HS-5 (cell line): ENCODE results near the gene CLK4.

Experiments used
- DNase-seq: peaks from one replicate; pipeline ENCODE4 v3.0.0-alpha.2; 2012; ENCODE audit warnings: low read depth

The CLK4 gene

GRCh38 chr5:178637356-178638074 lies 10.7 kb upstream of the CLK4 start:
- no peak for DNase-seq

GRCh38 chr5:178632285-178632684 lies 5.4 kb upstream of the CLK4 start:
- DNase-seq = no peak

DNA sequence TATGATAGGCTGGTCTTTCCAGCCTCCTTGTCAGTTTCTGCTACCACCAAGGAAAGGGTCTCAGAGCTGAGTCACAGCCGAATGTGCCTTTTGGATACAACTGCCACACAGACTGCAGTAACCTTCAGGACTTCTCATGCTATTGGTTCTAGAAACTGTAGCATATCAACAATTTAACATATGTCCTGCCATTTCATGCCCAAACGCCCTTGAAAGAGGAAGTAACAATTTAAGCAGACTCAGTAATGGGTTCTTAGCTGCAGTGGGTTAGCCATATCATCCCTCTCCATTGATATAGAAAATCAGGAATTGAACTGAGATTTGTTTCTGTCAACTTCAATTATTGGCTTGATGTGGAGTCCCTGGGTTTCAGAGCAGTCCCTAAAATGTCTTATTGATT lies 4.1 kb upstream of the CLK4 start:
- no peak for DNase-seq

GRCh38 chr5:178630475-178630930 lies 3.7 kb upstream of the CLK4 start:
- no peak for DNase-seq

- no peak for DNase-seq
Measured at GRCh38 chr5:178627259-178627598, 379 bp upstream of the CLK4 start.

GRCh38 chr5:178625679-178626483 lies 969 bp downstream of the CLK4 start:
- DNase-seq = peak; percentile 10

DNA sequence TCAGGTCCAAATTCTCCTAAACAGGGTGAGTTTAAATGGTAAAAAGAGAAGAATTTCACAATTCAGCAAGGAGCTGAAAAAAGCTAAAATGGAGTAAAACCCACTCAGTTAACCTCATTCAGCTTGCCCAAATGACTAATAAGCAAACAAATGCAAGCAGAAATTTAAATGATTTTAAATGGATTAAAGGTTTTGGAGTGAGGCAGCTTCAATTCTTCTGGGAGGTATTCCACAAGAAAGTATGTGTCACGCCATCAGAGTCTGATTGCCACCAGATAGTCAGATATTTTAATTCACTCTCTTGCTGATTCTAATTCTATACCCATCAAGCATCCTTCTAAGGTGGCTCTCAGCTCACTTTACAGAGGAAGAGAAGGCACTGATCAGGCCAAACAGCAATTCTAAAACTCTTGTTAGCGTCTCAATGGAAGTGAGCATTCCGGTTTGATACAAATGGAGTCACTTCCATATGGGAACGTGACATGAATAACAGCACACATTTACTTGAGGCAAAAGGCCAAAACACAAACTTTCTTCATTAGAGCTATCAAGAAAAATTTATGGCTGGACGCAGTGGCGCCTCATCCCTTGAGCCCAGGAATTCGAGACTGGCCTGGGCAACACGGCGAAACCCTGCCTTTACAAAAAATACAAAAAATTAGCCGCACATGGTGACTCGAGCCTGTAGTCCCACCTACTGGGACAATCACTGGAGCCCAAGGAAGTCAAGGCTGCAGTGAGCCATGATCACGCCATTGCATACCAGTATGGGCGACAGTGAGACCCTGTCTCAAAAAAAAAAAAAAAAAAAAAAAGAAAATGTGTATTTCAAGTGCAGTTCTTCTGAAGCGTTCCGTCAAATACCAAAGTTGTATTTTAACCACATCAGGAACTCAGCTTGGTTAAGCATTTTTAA lies 2.0 kb downstream of the CLK4 start:
- DNase-seq = peak; percentile 24

DNA sequence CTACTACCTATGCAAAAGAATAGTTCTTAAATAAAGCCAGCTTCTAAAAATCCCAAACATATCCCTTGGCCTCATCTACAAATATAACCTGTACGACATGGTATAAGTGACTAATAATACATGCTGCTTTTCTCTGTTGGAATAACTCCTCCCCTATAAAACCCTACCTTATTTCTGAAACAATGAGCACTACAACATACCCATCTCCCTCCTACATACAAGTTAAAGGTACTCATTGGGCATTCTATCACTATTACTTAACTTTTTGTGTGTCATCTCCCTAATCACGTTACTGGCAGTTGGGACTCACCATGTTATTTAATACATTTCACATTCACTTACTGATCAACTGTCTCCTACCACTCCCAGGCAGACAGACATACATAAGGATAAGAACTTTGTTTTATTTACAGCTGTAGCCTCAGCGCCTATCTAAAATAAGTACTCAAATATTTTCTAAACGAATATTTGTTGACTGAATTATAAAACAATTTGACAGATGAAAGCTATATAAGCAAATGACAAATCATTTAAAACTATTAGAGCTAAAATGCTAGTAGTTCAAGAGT lies 4.1 kb downstream of the CLK4 start:
- DNase-seq = no peak

- DNase-seq = no peak
Measured at GRCh38 chr5:178619390-178619789, 7.5 kb downstream of the CLK4 start.

GRCh38 chr5:178612299-178612698 lies 14.6 kb downstream of the CLK4 start:
- no peak for DNase-seq

DNA sequence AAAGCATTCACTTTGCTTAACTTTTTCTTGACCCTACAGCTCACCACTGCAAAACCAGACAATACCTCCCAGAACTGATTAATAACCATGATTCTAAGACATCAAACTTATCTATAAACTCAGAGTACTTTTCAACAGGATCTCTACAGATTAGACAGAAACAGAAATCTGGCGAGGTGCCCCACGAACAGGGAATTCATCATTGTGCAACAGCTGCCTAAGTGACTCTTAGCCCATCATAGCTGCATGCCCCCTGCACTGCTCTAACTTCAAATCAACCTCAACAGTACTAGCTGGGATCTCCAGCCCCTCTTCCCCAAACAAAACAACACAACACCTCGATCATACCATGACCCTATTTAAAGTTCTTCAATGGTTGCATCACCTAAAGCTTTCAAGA lies 20.6 kb downstream of the CLK4 start:
- no peak for DNase-seq

DNA sequence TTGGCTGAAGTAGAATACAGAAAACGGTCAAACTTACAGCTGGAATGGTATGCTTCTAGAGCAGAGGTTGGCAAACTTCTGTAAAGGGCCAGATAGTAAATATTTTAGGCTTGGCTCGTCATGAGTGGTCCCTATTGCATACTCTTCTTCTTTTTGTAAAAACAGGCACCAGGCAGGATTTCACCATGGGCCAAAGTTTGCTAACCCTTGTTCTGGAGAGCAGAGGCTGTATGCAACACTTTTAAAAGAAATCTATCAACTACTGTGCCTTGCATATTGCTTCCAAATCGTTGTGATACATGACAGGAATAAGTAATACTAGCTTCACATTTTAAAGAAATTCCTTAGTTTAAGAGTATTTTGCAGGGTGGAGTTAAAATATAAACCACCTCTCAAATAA lies 21.1 kb downstream of the CLK4 start:
- no peak for DNase-seq

GRCh38 chr5:178602752-178603151 lies 24.1 kb downstream of the CLK4 start:
- DNase-seq = no peak

GRCh38 chr5:178595750-178596149 lies 31.1 kb downstream of the CLK4 start:
- DNase-seq = no peak

- DNase-seq = no peak
Measured at GRCh38 chr5:178595150-178595549, 31.7 kb downstream of the CLK4 start.

DNA sequence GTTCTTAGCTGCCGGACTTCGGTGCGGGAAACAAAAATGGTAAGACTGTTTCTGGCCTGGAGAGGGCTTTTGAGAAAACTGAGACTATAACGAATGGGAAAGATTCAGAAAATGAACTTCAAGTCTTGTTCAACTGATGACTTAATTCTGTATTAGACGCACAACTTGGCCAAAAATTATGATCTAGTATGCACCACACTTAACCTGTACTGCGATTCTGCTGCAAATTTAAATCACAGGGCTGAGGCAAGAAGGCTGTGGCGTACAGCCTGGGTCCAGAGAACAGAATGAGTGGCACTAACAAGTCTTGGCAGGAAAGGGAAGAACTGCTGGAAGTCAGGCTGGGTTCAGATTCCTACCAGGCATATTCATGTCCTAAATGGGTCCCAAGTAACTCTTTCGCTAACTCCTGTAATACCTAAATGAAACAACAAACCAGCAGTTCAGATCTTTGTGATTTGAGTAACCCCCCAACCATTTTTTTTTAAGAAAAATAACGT lies 35.9 kb downstream of the CLK4 start:
- DNase-seq = no peak

GRCh38 chr5:178590141-178590923 lies 36.5 kb downstream of the CLK4 start, which contains the start of gene COL23A1:
Gene COL23A1 (minus strand): TSS chr5:178590393.
- no peak for DNase-seq

GRCh38 chr5:178589180-178590140 lies 37.4 kb downstream of the CLK4 start:
- no peak for DNase-seq

DNA sequence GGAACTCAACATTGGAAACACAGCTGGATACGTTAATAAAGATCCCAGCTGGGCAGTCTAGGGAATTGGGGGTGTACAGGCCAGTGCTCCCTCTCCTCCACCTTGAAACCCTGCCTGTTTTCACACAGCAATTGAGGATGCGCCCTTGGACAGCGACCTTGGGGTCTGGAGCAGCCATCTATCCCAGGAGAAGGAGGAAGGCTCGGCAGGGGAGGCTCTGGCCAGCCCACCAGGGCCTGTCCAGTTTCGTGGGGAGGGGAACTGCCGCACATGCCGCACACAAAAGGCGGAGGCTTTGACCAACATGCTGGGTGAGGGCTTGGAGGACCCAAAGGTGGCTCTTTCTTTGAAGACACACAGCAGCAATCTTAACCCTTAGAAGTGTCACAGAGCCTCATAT lies 38.1 kb downstream of the CLK4 start:
- no peak for DNase-seq
